ENCODE data around the gene ZNF662. TPM values are rescaled to one million over a fixed set of nuclear protein-coding genes. Genes with fewer than 3 reads are reported as not detected.

Gene ZNF662
- total and polyA plus RNA-seq, 2 of the 13 experiments (the other 11 are each of a cell fraction or from before 2014, with no cell fraction given) = not detected

DNA sequence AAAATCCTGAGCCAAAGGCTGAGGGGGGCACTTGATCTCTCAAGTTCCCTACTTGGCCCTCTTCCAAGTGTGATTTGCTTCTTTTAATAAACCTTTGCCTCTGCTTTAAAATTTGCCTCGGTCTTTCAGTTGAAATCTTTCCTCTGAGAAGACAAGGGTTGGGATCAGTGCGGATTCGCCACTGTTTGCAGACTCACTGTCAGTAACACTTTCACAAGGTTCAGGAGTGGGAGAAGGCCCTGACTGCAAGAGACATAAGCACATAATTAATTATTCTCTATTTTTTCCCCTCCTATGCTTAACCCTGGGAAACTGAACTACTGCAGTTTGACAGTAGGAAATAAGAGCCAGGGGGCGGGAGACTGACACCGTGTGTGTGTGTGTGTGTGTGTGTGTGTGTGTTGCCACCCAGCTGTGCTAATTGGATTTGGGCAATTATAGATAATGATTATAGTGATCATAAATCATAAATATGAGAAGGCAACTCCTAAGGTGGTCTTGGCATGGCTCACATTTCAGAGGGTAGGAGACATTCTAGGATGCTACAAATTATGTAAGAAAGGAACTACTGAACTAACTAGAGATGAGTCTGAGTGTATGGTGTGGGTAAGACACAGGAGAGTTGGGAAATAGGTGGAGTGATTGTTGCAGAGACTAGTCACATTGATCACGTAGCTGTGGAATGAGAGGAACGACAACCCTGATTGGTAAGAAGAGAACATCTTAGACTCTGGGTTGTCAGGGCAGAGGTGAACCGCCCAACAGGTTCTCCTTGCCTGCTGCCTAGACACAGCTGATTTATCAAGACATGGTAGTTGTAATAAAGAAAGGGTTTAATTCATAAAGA lies 5.5 kb upstream of the ZNF662 start:
- TF ChIP-seq, protein P1, sequence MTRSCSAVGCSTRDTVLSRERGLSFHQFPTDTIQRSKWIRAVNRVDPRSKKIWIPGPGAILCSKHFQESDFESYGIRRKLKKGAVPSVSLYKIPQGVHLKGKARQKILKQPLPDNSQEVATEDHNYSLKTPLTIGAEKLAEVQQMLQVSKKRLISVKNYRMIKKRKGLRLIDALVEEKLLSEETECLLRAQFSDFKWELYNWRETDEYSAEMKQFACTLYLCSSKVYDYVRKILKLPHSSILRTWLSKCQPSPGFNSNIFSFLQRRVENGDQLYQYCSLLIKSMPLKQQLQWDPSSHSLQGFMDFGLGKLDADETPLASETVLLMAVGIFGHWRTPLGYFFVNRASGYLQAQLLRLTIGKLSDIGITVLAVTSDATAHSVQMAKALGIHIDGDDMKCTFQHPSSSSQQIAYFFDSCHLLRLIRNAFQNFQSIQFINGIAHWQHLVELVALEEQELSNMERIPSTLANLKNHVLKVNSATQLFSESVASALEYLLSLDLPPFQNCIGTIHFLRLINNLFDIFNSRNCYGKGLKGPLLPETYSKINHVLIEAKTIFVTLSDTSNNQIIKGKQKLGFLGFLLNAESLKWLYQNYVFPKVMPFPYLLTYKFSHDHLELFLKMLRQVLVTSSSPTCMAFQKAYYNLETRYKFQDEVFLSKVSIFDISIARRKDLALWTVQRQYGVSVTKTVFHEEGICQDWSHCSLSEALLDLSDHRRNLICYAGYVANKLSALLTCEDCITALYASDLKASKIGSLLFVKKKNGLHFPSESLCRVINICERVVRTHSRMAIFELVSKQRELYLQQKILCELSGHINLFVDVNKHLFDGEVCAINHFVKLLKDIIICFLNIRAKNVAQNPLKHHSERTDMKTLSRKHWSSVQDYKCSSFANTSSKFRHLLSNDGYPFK (CRISPR knock-in tag; IDR thresholded peaks at IDR 0.05; ENCODE audit: borderline replicate concordance) = no peak
- no peak for TF ChIP-seq JUNB (CRISPR knock-in tag; IDR thresholded peaks at IDR 0.05; ENCODE audit: borderline replicate concordance)
- TF ChIP-seq, protein P2, sequence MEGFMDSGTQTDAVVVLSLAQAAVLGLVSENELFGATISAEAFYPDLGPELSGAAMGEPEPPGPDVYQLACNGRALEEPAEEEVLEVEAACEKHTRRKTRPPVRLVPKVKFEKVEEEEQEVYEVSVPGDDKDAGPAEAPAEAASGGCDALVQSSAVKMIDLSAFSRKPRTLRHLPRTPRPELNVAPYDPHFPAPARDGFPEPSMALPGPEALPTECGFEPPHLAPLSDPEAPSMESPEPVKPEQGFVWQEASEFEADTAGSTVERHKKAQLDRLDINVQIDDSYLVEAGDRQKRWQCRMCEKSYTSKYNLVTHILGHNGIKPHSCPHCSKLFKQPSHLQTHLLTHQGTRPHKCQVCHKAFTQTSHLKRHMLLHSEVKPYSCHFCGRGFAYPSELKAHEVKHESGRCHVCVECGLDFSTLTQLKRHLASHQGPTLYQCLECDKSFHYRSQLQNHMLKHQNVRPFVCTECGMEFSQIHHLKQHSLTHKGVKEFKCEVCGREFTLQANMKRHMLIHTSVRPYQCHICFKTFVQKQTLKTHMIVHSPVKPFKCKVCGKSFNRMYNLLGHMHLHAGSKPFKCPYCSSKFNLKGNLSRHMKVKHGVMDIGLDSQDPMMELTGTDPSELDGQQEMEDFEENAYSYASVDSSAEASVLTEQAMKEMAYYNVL (CRISPR knock-in tag; IDR thresholded peaks at IDR 0.05; ENCODE audit: borderline replicate concordance) = no peak
- TF ChIP-seq ZNF282 (IDR thresholded peaks at IDR 0.05; ENCODE audit: partially characterized antibody) = no peak
- TF ChIP-seq, protein P3, sequence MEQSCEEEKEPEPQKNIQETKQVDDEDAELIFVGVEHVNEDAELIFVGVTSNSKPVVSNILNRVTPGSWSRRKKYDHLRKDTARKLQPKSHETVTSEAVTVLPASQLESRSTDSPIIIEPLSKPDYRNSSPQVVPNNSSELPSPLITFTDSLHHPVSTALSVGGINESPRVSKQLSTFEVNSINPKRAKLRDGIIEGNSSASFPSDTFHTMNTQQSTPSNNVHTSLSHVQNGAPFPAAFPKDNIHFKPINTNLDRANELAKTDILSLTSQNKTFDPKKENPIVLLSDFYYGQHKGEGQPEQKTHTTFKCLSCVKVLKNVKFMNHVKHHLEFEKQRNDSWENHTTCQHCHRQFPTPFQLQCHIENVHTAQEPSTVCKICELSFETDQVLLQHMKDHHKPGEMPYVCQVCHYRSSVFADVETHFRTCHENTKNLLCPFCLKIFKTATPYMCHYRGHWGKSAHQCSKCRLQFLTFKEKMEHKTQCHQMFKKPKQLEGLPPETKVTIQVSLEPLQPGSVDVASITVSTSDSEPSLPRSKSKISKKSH (CRISPR knock-in tag; IDR thresholded peaks at IDR 0.05; ENCODE audit: borderline replicate concordance) = no peak
- TF ChIP-seq NPAS2 (CRISPR knock-in tag; IDR thresholded peaks at IDR 0.05; ENCODE audit: borderline replicate concordance) = no peak
- in situ Hi-C loops (cut with HindIII; ENCODE audit: extremely low pct_ligation_motif_present, low pct_unique_long_range_greater_than_20kb) = no loop called here
- intact Hi-C loops (cut with micrococcal nuclease; ENCODE audit: unreplicated experiment) = no loop called here
- no TSS peak for BruUV-seq (replicated peaks)
- H3K27me3 ChIP-seq (ENCODE audit: control insufficient read depth in 1 of 2, insufficient read depth in 2 of 2, low read length in 2 of 2) = peaks cover 0 to 10% of the 10 kb centered on the region in 2 experiments; a peak in 2 of 5 replicates
- no peaks in the 10 kb centered on the region for H3K9me3 ChIP-seq (ENCODE audit: low read length)
- no peak overlapping the region for H3K27ac ChIP-seq (ENCODE audit: extremely low read length, insufficient read depth, low read length)
- CTCF ChIA-PET (ENCODE audit: low intra/inter-chr PET ratio, low total read pairs) = no interaction called here
- no peak overlapping the region for H2AFZ ChIP-seq (ENCODE audit: low read length)
- WGBS (ENCODE audit: low lambda C conversion rate) = 55% methylated on average over 8 of the region's 8 CpGs
- no peak overlapping the region for H3K4me2 ChIP-seq (ENCODE audit: low read depth, low read length)
- no peak for DNase-seq (ENCODE audit: low spot score)
- no peak overlapping the region for H3K4me3 ChIP-seq (replicated peaks in 1 of 3; ENCODE audit: insufficient read depth in 1 of 3, low read depth in 2 of 3, low read length in 3 of 3)
- H3K36me3 ChIP-seq (replicated peaks in 1 of 2; ENCODE audit: control insufficient read depth in 1 of 2, insufficient read depth in 2 of 2, low read length in 2 of 2) = no peaks in the 10 kb centered on the region
- no peaks in the 10 kb centered on the region for H3K79me2 ChIP-seq (ENCODE audit: insufficient read depth, low read length)
- no peak for FAIRE-seq
- no peak overlapping the region for H3K9ac ChIP-seq (ENCODE audit: insufficient read depth, low read depth, low read length)
- no peak for ATAC-seq
- no peaks in the 10 kb centered on the region for H4K20me1 ChIP-seq (ENCODE audit: insufficient read depth, low read length)
- POLR2A ChIA-PET = no interaction called here
- H3K4me1 ChIP-seq (ENCODE audit: insufficient read depth, low read length) = peaks cover 18% of the 10 kb centered on the region
